ENCODE results near the gene TUBGCP3. TPM values are rescaled to one million over a fixed set of nuclear protein-coding genes. Genes with fewer than 3 reads are reported as not detected.

Gene TUBGCP3
- total RNA-seq, 1 experiment from 2014 or later, result 51.1 TPM

GRCh38 chr13:112608212-112608611 is 20.3 kb upstream of the TUBGCP3 start:
- no TSS peak for BruUV-seq (replicated peaks)
- no peak overlapping the region for H3K4me3 ChIP-seq (ENCODE audit: low read depth, low read length)
- peaks cover 16% of the 10 kb centered on the region for H3K27me3 Mint-ChIP-seq (ENCODE audit: insufficient read depth, unreplicated experiment)
- H3K36me3 Mint-ChIP-seq (ENCODE audit: insufficient read depth, unreplicated experiment), result no peaks in the 10 kb centered on the region
- H3K4me1 ChIP-seq, result no peaks in the 10 kb centered on the region
- no peak overlapping the region for H3K4me3 Mint-ChIP-seq (ENCODE audit: unreplicated experiment)
- H3K4me1 Mint-ChIP-seq (ENCODE audit: low read depth, unreplicated experiment), result no peaks in the 10 kb centered on the region
- CTCF ChIA-PET, result no interaction called here
- H3K27ac Mint-ChIP-seq (ENCODE audit: unreplicated experiment), result no peak overlapping the region
- DNase-seq, result no peak
- H3K36me3 ChIP-seq (ENCODE audit: control insufficient read depth, insufficient read depth, low read length), result no peaks in the 10 kb centered on the region
- no peak for TF ChIP-seq CTCF (IDR thresholded peaks at IDR 0.05; ENCODE audit: insufficient read depth in 1 of 2, low read depth in 1 of 2, low read length in 1 of 2, severe bottlenecking in 1 of 2, unreplicated experiment in 1 of 2)
- no peaks in the 10 kb centered on the region for H3K9me3 Mint-ChIP-seq (ENCODE audit: unreplicated experiment)
- intact Hi-C loops (cut with micrococcal nuclease; ENCODE audit: unreplicated experiment), result loop anchor here (10.0 kb wide), 1 partner anchor 263 kb away; no protein-coding TSS in a partner anchor
- H3K9me3 ChIP-seq, result no peaks in the 10 kb centered on the region
- POLR2A ChIA-PET, result interaction anchor here (0.5 kb wide), 1 partner anchor 194 kb away, joined by 3 read pairs; no protein-coding TSS in a partner anchor
- H3K27me3 ChIP-seq (replicated peaks; ENCODE audit: control insufficient read depth, insufficient read depth, low read length), result peaks cover 1% of the 10 kb centered on the region; the same call in 1 of the 2 replicates

GRCh38 chr13:112606109-112607001 is 18.4 kb upstream of the TUBGCP3 start:
- peak overlapping the region; percentile 23 for H3K27ac Mint-ChIP-seq (ENCODE audit: unreplicated experiment)
- intact Hi-C loops (cut with micrococcal nuclease; ENCODE audit: unreplicated experiment), result loop anchor here (1.0 to 10.0 kb wide), 4 partner anchors 18 to 262 kb away; partner anchors contain the start of gene TUBGCP3

More at GRCh38 chr13:112606109-112607001, 18.4 kb upstream of the TUBGCP3 start:
- ChIA-PET POLR2A (no interaction called here), CTCF (interaction anchor here (0.7 to 1.2 kb wide), 2 partner anchors 17 to 19 kb away, joined by 3 to 5 read pairs; no protein-coding TSS in a partner anchor)
- Histone ChIP-seq H3K4me1 (no peaks in the 10 kb centered on the region), H3K27me3 (replicated peaks; ENCODE audit: control insufficient read depth, insufficient read depth, low read length) (peaks cover 1% of the 10 kb centered on the region), H3K4me3 (ENCODE audit: low read depth, low read length) (peak overlapping the region; percentile 41), H3K9me3 (no peaks in the 10 kb centered on the region), H3K36me3 (ENCODE audit: control insufficient read depth, insufficient read depth, low read length) (no peaks in the 10 kb centered on the region)
- DNase-seq, result peak; percentile 93 to 97
- H3K4me1 Mint-ChIP-seq (ENCODE audit: low read depth, unreplicated experiment), result no peaks in the 10 kb centered on the region
- H3K36me3 Mint-ChIP-seq (ENCODE audit: insufficient read depth, unreplicated experiment), result no peaks in the 10 kb centered on the region
- no TSS peak for BruUV-seq (replicated peaks)
- peak; percentile 85 to 89 for TF ChIP-seq CTCF (IDR thresholded peaks at IDR 0.05; ENCODE audit: insufficient read depth in 1 of 2, low read depth in 1 of 2, low read length in 1 of 2, severe bottlenecking in 1 of 2, unreplicated experiment in 1 of 2)
- H3K4me3 Mint-ChIP-seq (ENCODE audit: unreplicated experiment), result peak overlapping the region; percentile 73
- H3K9me3 Mint-ChIP-seq (ENCODE audit: unreplicated experiment), result no peaks in the 10 kb centered on the region
- H3K27me3 Mint-ChIP-seq (ENCODE audit: insufficient read depth, unreplicated experiment), result peaks cover 15% of the 10 kb centered on the region

Data from Caco-2 (cell line).